Heart left ventricle (tissue), 13 donors: ENCODE results near the gene ABLIM1.
"Not testable (repeated sequence)": the region's sequence is repeated elsewhere in the genome, so short reads cannot be mapped to it uniquely, and the experiment has no call there.

Source experiments
- POLR2A ChIP-seq, 2 donors: fragments of 450-650 bp; IDR thresholded peaks; one replicate each; pipeline ENCODE4 v1.6.1; 2017; ENCODE audit warnings: antibody characterized with exemption in 2 of 2, mild to moderate bottlenecking in 2 of 2, moderate library complexity in 2 of 2
- TF ChIP-seq, protein P1 (sequence below), 12 donors: fragments of 200-600 bp; sonication (generic) in 4 of 12; IDR thresholded peaks; one replicate each; pipeline versions ENCODE4 v1.5.0 to v1.8.0; 2018 to 2022; ENCODE audit warnings: antibody characterized with exemption in 12 of 12, mild to moderate bottlenecking in 5 of 12
- donor health status: ischemic (EF 13 %, LVEDD 7.1; RV severe dilation, severe dysfunction).
- donor health status: DM: no; HTN: yes; CAD: no.
- donor health status: DM: no; HTN: no; CAD: no.
- donor health status: ischemic (EF 25% LVEDD 6.9; RV normal size, moderate dysfunction).
- donor health status: ischemic (EF 25% LVEDD 5.7; RV mildly dilated, moderate dysfunction).
- donor health status: ischemic (EF 35%, LVEDD 5.7; RV mildly dilated, moderate dysfunction).
- donor health status: nonischemic (EF 11% LVEDD 7.7; RV severe dilation, severe dysfunction).
- donor health status: DM: yes; HTN: yes; CAD: no.
- donor health status: PGD.
- donor health status: ischemic (EF 29% LVEDD 5.4; RV normal size, mild dysfunction).
- donor health status: nonischemic (EF 23%, LVEDD 6.1; RV moderate dilation, normal function).

- TF ChIP-seq, protein P1, sequence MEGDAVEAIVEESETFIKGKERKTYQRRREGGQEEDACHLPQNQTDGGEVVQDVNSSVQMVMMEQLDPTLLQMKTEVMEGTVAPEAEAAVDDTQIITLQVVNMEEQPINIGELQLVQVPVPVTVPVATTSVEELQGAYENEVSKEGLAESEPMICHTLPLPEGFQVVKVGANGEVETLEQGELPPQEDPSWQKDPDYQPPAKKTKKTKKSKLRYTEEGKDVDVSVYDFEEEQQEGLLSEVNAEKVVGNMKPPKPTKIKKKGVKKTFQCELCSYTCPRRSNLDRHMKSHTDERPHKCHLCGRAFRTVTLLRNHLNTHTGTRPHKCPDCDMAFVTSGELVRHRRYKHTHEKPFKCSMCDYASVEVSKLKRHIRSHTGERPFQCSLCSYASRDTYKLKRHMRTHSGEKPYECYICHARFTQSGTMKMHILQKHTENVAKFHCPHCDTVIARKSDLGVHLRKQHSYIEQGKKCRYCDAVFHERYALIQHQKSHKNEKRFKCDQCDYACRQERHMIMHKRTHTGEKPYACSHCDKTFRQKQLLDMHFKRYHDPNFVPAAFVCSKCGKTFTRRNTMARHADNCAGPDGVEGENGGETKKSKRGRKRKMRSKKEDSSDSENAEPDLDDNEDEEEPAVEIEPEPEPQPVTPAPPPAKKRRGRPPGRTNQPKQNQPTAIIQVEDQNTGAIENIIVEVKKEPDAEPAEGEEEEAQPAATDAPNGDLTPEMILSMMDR (IDR thresholded peaks at IDR 0.05), result not testable (repeated sequence)
- TF ChIP-seq POLR2A (IDR thresholded peaks at IDR 0.05), result not testable (repeated sequence)
Measured at GRCh38 chr10:114696301-114696700, 38.2 kb upstream of the ABLIM1 start.
